ENCODE data around the gene NPHP1.

DNA sequence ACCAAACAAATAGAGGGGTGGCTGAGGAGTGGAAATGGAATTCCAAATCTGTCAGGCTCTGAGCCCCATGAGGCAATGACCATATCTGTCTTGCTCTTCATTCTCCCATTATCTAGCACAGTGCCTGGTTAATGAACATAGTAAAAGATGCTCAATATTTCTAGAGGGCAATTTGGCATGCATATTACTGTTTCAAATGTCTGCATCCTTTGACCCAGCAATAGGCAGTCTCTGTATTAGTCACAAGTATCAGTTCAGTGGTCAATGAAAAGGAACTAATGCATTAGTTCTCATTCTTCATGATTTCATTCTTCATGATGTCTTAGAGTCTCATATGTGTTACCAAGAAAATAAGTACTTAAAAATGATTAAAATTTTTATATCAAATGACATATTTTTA lies 60.8 kb downstream of the NPHP1 start:
- TF ChIP-seq CTCF (IDR thresholded peaks at IDR 0.05; ENCODE audit: low read depth, low read length) (no peak), MYC (IDR thresholded peaks at IDR 0.05; ENCODE audit: low read depth, low read length) (no peak)

All from NB4 (cell line).